Dermis microvascular lymphatic vessel endothelial cell (primary cell): Measurements from ENCODE around the gene CALML4. TPM values are rescaled to one million over a fixed set of nuclear protein-coding genes. Genes with fewer than 3 reads are reported as not detected.
"Not testable (repeated sequence)": the region's sequence is repeated elsewhere in the genome, so short reads cannot be mapped to it uniquely, and the experiment has no call there.

Experiments
- DNase-seq, 2 donors: peaks; one replicate each; pipeline versions ENCODE4 v3.0.0 to v3.0.0-alpha.2; 2010; ENCODE audit warnings: low read depth in 2 of 2
- total RNA-seq: library from RNA; depleted of rRNA; stranded (reverse); fragments of >200 nt; gene quantifications from 2 replicates; pipeline ENCODE4 v1.2.1, GENCODE V29; 2014

Gene CALML4
- total RNA-seq, 1 donor from 2014 or later = 1.3 TPM

GRCh38 chr15:68191555-68191954 lies 13.6 kb downstream of the CALML4 start:
- no peak for DNase-seq

- DNase-seq = no peak
Measured at GRCh38 chr15:68190048-68190447, 15.1 kb downstream of the CALML4 start.

GRCh38 chr15:68188647-68189046 lies 16.5 kb downstream of the CALML4 start:
- no peak for DNase-seq

- peak; percentile 61 for DNase-seq
Measured at GRCh38 chr15:68187559-68187958, 17.6 kb downstream of the CALML4 start.

- DNase-seq = no peak
Measured at GRCh38 chr15:68186671-68187397, 18.3 kb downstream of the CALML4 start.

- DNase-seq = no peak
Measured at GRCh38 chr15:68184616-68185480, 20.3 kb downstream of the CALML4 start.

- DNase-seq = no peak
Measured at GRCh38 chr15:68183616-68184315, 21.4 kb downstream of the CALML4 start.

- DNase-seq = no peak
Measured at GRCh38 chr15:68177742-68178141, 27.4 kb downstream of the CALML4 start.

- DNase-seq = no peak
Measured at GRCh38 chr15:68176601-68177000, 28.5 kb downstream of the CALML4 start.

GRCh38 chr15:68175526-68175925 lies 29.6 kb downstream of the CALML4 start:
- peak in 1 of 2 donors; percentile 9 for DNase-seq

GRCh38 chr15:68173119-68173518 lies 32.0 kb downstream of the CALML4 start:
- no peak for DNase-seq

GRCh38 chr15:68172037-68172436 lies 33.1 kb downstream of the CALML4 start:
- not testable (repeated sequence) for DNase-seq

GRCh38 chr15:68166847-68167246 lies 38.3 kb downstream of the CALML4 start:
- DNase-seq = no peak

GRCh38 chr15:68163191-68163590 lies 41.9 kb downstream of the CALML4 start:
- no peak for DNase-seq

- peak; percentile 10 to 40 for DNase-seq
Measured at GRCh38 chr15:68158046-68158628, 47.0 kb downstream of the CALML4 start.

- DNase-seq = no peak
Measured at GRCh38 chr15:68157074-68157473, 48.1 kb downstream of the CALML4 start.

GRCh38 chr15:68154923-68155559 lies 50.1 kb downstream of the CALML4 start:
- peak; percentile 58 to 67 for DNase-seq

GRCh38 chr15:68152342-68152741 lies 52.8 kb downstream of the CALML4 start:
- no peak for DNase-seq

- no peak for DNase-seq
Measured at GRCh38 chr15:68151277-68151676, 53.9 kb downstream of the CALML4 start.

GRCh38 chr15:68150187-68150586 lies 54.9 kb downstream of the CALML4 start:
- DNase-seq = no peak

- DNase-seq = no peak
Measured at GRCh38 chr15:68149059-68149458, 56.1 kb downstream of the CALML4 start.
